GM12874 (cell line): ENCODE data around the gene CTCF.

Source experiments
- CTCF ChIP-seq: IDR thresholded peaks from 2 replicates; pipeline ENCODE4 v1.5.1; 2011; ENCODE audit warnings: low read depth, mild to moderate bottlenecking, control low read depth, low read length, moderate library complexity; ENCODE audit not compliant: insufficient read depth

CTCF gene

GRCh38 chr16:67548265-67549126 is 13.8 kb upstream of the CTCF start:
- TF ChIP-seq CTCF = no peak

GRCh38 chr16:67549240-67549639 is 13.1 kb upstream of the CTCF start:
- TF ChIP-seq CTCF = no peak

DNA sequence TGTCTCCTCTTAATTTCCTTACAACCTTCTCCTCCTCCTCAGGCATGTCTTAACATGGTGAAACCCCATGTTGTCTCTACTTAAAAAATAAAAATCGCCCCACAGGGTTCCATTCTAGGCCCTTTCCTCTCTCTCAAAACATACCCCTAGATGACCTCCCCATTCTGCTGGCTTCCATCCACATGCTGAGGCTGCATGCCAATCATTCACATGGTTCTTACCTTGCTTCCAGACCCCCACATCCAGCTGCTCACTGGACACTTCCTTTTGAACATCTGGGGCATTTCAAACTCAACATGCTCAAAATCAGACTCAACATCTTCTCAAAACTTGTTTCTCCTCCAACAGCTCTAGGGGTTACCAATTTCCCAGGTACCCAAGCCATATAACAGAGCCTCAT is 12.4 kb upstream of the CTCF start:
- no peak for TF ChIP-seq CTCF

DNA sequence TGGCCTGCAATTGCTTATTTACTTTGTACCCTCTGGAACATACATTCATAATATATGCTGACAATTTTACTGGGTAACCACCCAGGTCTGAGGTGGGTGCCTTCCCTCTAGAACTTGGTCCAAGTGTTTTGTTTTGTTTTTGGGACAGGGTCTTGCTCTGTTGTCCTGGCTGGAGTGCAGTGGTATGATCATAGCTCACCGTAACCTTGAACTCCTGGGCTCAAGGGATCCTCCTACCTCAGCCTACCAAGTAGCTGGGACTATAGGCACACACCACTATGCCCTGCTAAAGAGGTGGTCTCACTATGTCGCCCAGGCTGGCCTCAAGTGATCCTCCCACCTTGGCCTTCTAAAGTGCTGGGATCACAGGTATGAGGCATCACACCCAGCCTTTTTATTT is 11.2 kb upstream of the CTCF start:
- no peak for TF ChIP-seq CTCF

DNA sequence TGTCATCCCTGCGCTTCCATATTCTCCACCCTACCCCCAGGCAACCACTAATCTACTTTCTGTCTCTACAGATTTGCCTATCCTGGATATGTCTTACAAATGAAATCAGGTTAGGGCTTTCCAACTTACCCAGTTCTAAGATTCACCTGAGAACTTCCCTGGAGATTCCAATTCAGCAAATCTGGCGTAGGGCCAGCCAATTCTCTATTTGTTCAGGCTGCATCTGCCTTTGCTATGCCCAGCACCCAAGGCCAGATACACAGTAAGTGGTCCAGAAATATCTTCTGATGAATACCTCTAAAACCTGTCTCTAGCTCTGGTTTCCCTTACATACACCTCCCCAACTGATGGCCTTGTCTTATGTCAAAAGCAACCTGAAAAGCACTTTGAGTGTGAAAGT is 10.4 kb upstream of the CTCF start:
- no peak for TF ChIP-seq CTCF

DNA sequence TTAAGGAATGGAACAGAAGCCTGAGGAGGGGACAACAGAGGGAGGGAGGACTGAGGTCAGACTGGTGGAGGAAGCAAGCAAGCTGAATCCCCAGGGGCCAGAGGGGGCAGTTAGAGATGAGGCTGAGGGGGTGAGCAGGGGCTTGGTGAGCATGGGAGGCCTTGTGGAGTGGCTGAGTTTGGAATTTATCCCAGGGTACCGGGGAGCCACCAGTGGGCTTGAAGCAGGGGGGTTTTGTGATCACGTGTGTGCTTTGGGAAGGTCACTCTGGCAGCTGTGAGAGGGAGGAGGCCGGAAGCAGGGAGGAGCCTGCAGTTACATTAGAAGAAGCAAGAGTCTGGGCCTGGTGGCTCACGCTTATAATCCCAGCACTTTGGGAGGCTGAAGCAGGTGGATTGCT is 9.8 kb upstream of the CTCF start:
- no peak for TF ChIP-seq CTCF

GRCh38 chr16:67555795-67556212 is 6.5 kb upstream of the CTCF start:
- TF ChIP-seq CTCF = no peak
